H4 (cell line): Measurements from ENCODE around the gene SEC23IP. TPM values are rescaled to one million over a fixed set of nuclear protein-coding genes. Genes with fewer than 3 reads are reported as not detected.
"Not testable (repeated sequence)": the region's sequence is repeated elsewhere in the genome, so short reads cannot be mapped to it uniquely, and the experiment has no call there.

Experiments
- DNase-seq: peaks from one replicate; pipeline ENCODE4 v3.0.0-alpha.2; 2015; ENCODE audit warnings: low spot score
- total RNA-seq: library from RNA; depleted of rRNA; stranded (reverse); fragments of >200 nt; shearing (Covaris generic); gene quantifications from 2 replicates; pipeline ENCODE4 v1.2.3, GENCODE V29; 2014; rRNA removed

Gene SEC23IP
- 13.1 and 24.3 TPM in 2 replicates for total RNA-seq

GRCh38 chr10:119892188-119893065 lies at the start of gene SEC23IP:
SEC23IP (plus strand) TSS chr10:119892730; CDS start chr10:119892783, 53 bp downstream.
- DNase-seq: peak; percentile 96

- DNase-seq: no peak
These were observed 46.9 kb upstream of the SEC23IP start for GRCh38 chr10:119845656-119846055.

GRCh38 chr10:119849031-119849789 lies 43.3 kb upstream of the SEC23IP start:
- DNase-seq: no peak

- DNase-seq: no peak
These were observed 42.6 kb upstream of the SEC23IP start for GRCh38 chr10:119849944-119850343.

- DNase-seq: no peak
These were observed 40.3 kb upstream of the SEC23IP start for GRCh38 chr10:119852277-119852676.

- no peak for DNase-seq
These were observed 39.7 kb upstream of the SEC23IP start for GRCh38 chr10:119852822-119853221.

- DNase-seq: no peak
These were observed 39.0 kb upstream of the SEC23IP start for GRCh38 chr10:119853574-119853973.

GRCh38 chr10:119858063-119858462 lies 34.5 kb upstream of the SEC23IP start:
- no peak for DNase-seq

- DNase-seq: peak; percentile 50
These were observed 32.9 kb upstream of the SEC23IP start for GRCh38 chr10:119859420-119860258.

GRCh38 chr10:119860866-119861607 lies 31.5 kb upstream of the SEC23IP start:
- DNase-seq: no peak

- DNase-seq: no peak
These were observed 30.0 kb upstream of the SEC23IP start for GRCh38 chr10:119862524-119862923.

GRCh38 chr10:119863951-119864565 lies 28.5 kb upstream of the SEC23IP start:
- no peak for DNase-seq

GRCh38 chr10:119865699-119866240 lies 26.8 kb upstream of the SEC23IP start:
- DNase-seq: no peak

GRCh38 chr10:119867317-119867716 lies 25.2 kb upstream of the SEC23IP start:
- no peak for DNase-seq

GRCh38 chr10:119869398-119869797 lies 23.1 kb upstream of the SEC23IP start:
- not testable (repeated sequence) for DNase-seq

- peak; percentile 6 for DNase-seq
These were observed 20.5 kb upstream of the SEC23IP start for GRCh38 chr10:119871881-119872609.

- DNase-seq: no peak
These were observed 20.0 kb upstream of the SEC23IP start, which contains the start of gene MCMBP for GRCh38 chr10:119872610-119872859. MCMBP (minus strand) TSS chr10:119872843; CDS start chr10:119872584, 259 bp downstream.

- peak; percentile 68 for DNase-seq
These were observed 19.5 kb upstream of the SEC23IP start for GRCh38 chr10:119872860-119873681.

GRCh38 chr10:119878524-119878923 lies 14.0 kb upstream of the SEC23IP start:
- DNase-seq: no peak
